GM18867 (cell line): ENCODE measurements around the gene C17orf107.
"Not testable (repeated sequence)": the region's sequence is repeated elsewhere in the genome, so short reads cannot be mapped to it uniquely, and the experiment has no call there.

Experiments
- ATAC-seq: cut with Tn5 transposase; IDR thresholded peaks from one replicate; pipeline ENCODE4 v1.9.1; 2021; ENCODE audit warnings: mild to moderate bottlenecking, moderate library complexity; ENCODE audit not compliant: unreplicated experiment

C17orf107 gene

GRCh38 chr17:4898927-4899326, 409 bp upstream of the C17orf107 start:
- ATAC-seq = no peak

GRCh38 chr17:4900231-4901107, 1.1 kb downstream of the C17orf107 start:
- ATAC-seq = no peak

DNA sequence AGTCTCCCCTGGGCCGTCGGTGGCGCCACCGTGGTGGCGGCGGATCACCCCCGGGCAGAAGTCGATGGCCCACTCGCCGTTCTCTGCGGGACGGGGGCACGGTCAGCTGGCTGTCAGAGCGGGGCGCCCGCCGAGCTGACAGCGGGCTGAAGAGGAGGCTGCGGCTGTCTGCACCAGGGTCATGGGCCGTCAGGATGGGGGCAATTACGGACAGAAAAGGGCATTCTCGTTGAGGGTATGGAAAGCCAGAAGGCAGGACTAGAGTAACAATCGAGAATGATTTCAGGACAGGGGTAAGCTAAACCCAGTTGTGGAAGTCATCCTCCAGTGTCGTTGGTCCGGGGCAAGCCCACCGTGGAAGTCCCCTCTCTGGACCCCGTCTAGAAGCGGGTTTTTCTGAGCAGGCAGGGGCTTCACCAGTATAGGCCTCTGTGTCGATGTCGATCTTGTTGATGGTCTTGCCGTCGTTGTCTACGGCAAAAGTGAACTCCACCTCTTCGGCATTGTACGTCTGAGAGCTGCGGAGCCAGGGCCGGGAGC, 1.8 kb downstream of the C17orf107 start:
- no peak for ATAC-seq

GRCh38 chr17:4901648-4902344, 2.5 kb downstream of the C17orf107 start:
- no peak for ATAC-seq

DNA sequence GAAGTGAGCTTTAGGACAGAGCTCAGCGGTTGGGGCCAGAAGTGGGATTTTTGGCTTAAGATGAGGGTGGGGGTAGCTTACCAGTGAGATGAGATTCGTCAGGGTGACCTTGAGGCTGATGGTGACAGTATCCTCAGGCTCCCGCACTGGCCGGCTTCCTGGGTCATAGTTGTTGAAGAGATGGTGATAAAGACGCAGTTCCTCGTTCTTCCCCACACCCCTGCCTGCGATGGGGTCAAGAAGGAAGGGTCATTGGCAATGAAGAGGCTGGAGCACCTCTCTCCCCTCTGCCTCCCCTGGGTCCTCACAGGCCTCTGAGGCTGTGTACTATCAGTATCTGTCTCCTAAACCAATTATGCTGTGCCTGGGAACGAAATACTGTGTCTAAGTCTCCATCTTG, 3.2 kb downstream of the C17orf107 start:
- no peak for ATAC-seq

- peak; percentile 39 for ATAC-seq
These were observed 3.9 kb downstream of the C17orf107 start, which contains the start of gene CHRNE for GRCh38 chr17:4903051-4903818. TSS of gene CHRNE (minus strand) at chr17:4903098. CDS start at chr17:4903063, 35 bp downstream.

DNA sequence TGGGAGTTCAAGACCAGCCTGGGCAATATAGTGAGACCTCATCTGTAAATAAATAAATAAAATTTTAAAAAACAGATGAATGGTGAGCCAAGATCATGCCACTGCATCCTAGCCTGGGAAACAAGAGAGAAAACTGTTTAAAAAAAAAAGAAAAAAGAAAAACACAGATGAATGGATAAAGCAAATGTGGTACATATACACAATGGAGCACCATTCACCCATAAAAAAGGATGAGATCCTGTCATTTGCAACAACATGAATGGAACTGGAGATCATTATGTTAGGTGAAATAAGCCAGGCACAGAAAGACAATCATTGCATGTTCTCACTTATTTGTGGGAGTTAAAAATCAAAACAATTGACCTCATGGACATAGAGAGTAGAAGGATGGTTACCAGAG, 7.3 kb downstream of the C17orf107 start:
- not testable (repeated sequence) for ATAC-seq

DNA sequence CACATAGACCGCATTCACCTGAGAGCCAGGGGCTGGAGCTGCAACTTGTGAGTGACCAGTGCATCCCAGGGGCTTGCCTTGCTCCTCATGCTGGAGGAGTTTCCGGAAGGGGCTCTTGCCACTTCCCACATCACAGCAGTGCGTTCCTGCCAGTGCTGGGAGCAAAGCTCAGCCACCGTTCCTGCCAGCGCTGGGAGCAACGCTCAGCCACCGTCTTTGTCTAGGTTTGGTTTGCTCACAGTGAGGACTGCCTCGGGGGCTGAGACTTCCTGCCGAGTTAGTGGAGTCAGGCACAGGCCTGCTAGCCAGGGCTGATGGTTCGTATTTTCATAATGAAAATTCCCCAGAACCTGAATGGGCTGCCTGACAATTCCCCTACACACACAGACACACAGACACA, 9.0 kb downstream of the C17orf107 start:
- no peak for ATAC-seq

- ATAC-seq = peak; percentile 52
These were observed 9.6 kb downstream of the C17orf107 start for GRCh38 chr17:4908711-4909496.

DNA sequence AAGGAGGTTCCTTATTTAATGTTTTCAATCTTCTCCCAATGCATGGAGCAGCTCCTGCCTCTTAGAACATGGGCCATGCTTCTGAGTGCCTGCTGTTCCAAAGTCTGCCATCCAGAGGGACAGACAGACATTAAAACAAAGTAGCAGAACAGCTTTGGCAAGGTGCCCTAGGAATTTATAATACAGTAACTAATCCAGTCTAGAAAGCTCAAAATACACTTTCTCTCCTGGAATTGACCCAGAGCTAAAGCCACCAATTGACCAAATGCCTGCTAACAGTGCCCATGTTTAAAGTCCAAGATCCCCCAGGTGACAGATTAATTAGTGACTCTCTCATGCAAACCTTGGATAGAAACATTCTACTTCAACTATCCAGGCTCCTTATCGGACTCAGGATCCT, 14.7 kb downstream of the C17orf107 start:
- ATAC-seq = no peak

GRCh38 chr17:4914551-4914950, 15.2 kb downstream of the C17orf107 start:
- not testable (repeated sequence) for ATAC-seq

DNA sequence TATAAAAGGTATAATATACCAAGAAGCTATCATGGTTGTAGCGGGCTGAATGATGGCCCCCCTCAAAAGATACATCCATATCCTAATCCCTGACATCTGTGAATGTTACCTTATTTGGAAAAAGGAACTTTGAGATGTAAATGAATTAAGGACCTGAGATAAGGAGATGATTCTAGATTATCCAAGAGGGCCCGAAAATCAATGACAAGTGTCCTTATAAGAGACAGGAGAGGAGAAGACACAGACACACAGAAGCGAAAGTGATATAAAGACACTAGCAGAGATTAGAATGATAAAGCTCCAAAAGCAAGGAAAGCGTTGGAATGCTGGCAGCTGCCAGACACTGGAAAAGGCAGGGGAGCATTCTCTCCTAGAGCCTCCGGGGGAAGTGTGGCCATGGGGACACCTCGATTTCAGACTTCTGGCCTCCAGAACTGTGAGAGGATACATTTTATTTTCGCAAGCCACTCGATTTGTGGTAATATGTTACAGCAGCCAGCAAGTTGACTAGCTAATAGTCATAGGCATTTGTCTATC, 20.2 kb downstream of the C17orf107 start:
- ATAC-seq = no peak

DNA sequence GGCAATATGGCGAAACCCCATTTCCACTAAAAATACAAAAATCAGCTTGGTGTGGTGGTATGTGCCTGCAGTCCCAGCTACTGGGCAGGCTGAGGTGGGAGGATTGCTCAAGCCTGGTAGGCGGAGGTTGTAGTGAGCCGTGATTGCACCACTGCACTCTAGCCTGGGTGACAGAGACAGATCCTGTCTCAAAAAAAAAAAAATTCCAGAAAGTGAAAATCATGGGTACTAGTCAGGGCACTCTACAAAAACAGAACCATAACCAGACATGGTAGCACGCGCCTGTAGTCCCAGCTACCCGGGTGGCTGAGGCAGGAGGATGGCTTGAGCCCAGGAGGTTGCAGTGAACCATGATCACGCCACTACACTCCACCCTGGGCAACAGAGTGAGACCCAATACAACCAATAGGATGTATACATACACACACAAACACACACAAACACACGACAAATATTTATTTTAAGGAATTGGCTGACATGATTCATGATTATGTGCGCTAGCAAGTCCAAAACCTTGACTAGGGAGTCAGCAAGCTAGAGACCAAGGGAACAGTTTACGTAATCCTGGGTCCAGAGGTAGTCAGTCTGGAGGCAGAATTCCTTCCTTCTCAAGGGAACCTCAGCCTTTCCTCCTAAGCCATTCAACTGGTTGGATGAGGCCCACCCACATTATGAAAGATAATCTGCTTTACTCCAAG, 21.2 kb downstream of the C17orf107 start:
- no peak for ATAC-seq

GRCh38 chr17:4921320-4921719, 22.0 kb downstream of the C17orf107 start:
- ATAC-seq = no peak

GRCh38 chr17:4926577-4927335, 27.4 kb downstream of the C17orf107 start:
- not testable (repeated sequence) for ATAC-seq

DNA sequence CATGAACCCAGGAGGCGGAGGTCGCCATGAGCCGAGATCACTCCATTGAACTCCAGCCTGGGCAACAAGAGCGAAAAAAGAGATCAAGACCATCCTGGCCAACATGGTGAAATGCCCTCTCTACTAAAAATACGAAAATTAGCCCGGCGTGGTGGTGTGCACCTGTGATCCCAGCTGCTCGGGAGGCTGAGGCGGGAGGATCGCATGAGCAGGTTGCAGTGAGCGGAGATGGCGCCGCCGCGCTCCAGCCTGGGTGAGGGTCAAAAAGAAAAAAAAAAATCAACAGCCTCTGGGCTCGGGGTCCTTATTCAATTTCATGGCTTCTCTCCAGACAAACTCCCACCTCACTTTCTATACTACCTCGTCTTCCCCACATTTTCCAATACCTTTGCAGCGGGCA, 29.5 kb downstream of the C17orf107 start:
- no peak for ATAC-seq

DNA sequence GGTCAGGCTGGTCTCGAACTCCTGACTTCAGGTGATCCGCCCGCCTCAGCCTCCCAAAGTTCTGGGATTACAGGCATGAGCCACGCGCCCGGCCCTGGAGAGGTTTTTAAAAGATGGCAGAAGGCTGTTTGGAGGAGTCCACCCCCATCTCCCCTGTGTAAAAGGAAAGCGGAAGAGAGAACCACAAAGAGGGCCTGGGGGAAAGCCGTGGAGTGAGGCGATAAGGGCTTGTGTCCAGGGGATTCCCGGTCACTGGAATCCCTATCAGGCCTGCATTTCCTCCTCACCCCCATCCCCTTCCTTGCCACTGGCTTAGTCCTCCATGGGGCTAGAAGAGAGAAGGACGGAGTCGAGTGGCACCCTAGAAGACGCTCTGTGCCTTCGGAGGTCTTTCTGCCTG, 32.6 kb downstream of the C17orf107 start, which contains the start of gene GP1BA:
TSS of gene GP1BA (plus strand) at position 315 of the 400 bp plus-strand sequence. CDS start 328 bp downstream, outside the sequence.
- no peak for ATAC-seq

GRCh38 chr17:4932756-4933155, 33.4 kb downstream of the C17orf107 start:
- ATAC-seq = no peak
